ENCODE results near the gene SLC41A1. TPM values are rescaled to one million over a fixed set of nuclear protein-coding genes. Genes with fewer than 3 reads are reported as not detected.

SLC41A1 gene
- total and polyA plus RNA-seq, 2 experiments from 2014 or later: 11.8 to 30.0 TPM

GRCh38 chr1:205763980-205764379, 49.0 kb downstream of the SLC41A1 start (continued):
- TF ChIP-seq ZNF462 (CRISPR knock-in tag; IDR thresholded peaks at IDR 0.05) (no peak), NANOG (IDR thresholded peaks at IDR 0.05; ENCODE audit: borderline replicate concordance) (no peak), EZH2 (IDR thresholded peaks at IDR 0.05; ENCODE audit: low read depth, unreplicated experiment) (no peak), JUNB (IDR thresholded peaks at IDR 0.05; ENCODE audit: unreplicated experiment) (no peak), REST (IDR thresholded peaks at IDR 0.05; ENCODE audit: unreplicated experiment) (no peak), ZNF114 (CRISPR knock-in tag; IDR thresholded peaks at IDR 0.05) (no peak), STAT1 (IDR thresholded peaks at IDR 0.05; ENCODE audit: unreplicated experiment) (no peak), CREB1 (CRISPR knock-in tag; IDR thresholded peaks at IDR 0.05; ENCODE audit: low read depth) (no peak)
- TF ChIP-seq, protein P1, sequence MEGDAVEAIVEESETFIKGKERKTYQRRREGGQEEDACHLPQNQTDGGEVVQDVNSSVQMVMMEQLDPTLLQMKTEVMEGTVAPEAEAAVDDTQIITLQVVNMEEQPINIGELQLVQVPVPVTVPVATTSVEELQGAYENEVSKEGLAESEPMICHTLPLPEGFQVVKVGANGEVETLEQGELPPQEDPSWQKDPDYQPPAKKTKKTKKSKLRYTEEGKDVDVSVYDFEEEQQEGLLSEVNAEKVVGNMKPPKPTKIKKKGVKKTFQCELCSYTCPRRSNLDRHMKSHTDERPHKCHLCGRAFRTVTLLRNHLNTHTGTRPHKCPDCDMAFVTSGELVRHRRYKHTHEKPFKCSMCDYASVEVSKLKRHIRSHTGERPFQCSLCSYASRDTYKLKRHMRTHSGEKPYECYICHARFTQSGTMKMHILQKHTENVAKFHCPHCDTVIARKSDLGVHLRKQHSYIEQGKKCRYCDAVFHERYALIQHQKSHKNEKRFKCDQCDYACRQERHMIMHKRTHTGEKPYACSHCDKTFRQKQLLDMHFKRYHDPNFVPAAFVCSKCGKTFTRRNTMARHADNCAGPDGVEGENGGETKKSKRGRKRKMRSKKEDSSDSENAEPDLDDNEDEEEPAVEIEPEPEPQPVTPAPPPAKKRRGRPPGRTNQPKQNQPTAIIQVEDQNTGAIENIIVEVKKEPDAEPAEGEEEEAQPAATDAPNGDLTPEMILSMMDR (conservative IDR thresholded peaks at IDR 0.05; ENCODE audit: low read depth in 2 of 2): no peak
- TF ChIP-seq, protein P2, sequence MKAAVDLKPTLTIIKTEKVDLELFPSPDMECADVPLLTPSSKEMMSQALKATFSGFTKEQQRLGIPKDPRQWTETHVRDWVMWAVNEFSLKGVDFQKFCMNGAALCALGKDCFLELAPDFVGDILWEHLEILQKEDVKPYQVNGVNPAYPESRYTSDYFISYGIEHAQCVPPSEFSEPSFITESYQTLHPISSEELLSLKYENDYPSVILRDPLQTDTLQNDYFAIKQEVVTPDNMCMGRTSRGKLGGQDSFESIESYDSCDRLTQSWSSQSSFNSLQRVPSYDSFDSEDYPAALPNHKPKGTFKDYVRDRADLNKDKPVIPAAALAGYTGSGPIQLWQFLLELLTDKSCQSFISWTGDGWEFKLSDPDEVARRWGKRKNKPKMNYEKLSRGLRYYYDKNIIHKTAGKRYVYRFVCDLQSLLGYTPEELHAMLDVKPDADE (IDR thresholded peaks at IDR 0.05): no peak
